NCI-H2107 treated with DMSO at 0.1 percent for 48 hours (cell line): ENCODE measurements around the gene SERPINA9.
"Not testable (repeated sequence)": the region's sequence is repeated elsewhere in the genome, so short reads cannot be mapped to it uniquely, and the experiment has no call there.

Experiments
- DNase-seq: peaks from one replicate; lab custom pipeline; 2025; ENCODE audit not compliant: unreplicated experiment; lab: John Stamatoyannopoulos, UW

Gene SERPINA9, protein sequence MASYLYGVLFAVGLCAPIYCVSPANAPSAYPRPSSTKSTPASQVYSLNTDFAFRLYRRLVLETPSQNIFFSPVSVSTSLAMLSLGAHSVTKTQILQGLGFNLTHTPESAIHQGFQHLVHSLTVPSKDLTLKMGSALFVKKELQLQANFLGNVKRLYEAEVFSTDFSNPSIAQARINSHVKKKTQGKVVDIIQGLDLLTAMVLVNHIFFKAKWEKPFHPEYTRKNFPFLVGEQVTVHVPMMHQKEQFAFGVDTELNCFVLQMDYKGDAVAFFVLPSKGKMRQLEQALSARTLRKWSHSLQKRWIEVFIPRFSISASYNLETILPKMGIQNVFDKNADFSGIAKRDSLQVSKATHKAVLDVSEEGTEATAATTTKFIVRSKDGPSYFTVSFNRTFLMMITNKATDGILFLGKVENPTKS

GRCh38 chr14:94476023-94476422, at the start of gene SERPINA9:
SERPINA9 (minus strand) TSS chr14:94476197; CDS start chr14:94469840, 6,357 bp downstream.
- no peak for DNase-seq

- no peak for DNase-seq
Observed at GRCh38 chr14:94524093-94524492, 48.1 kb upstream of the SERPINA9 start.

GRCh38 chr14:94523265-94523664, 47.3 kb upstream of the SERPINA9 start:
- no peak for DNase-seq

GRCh38 chr14:94522115-94522724, 46.2 kb upstream of the SERPINA9 start:
- DNase-seq: no peak

GRCh38 chr14:94521375-94522114, 45.5 kb upstream of the SERPINA9 start:
- DNase-seq: no peak

DNA sequence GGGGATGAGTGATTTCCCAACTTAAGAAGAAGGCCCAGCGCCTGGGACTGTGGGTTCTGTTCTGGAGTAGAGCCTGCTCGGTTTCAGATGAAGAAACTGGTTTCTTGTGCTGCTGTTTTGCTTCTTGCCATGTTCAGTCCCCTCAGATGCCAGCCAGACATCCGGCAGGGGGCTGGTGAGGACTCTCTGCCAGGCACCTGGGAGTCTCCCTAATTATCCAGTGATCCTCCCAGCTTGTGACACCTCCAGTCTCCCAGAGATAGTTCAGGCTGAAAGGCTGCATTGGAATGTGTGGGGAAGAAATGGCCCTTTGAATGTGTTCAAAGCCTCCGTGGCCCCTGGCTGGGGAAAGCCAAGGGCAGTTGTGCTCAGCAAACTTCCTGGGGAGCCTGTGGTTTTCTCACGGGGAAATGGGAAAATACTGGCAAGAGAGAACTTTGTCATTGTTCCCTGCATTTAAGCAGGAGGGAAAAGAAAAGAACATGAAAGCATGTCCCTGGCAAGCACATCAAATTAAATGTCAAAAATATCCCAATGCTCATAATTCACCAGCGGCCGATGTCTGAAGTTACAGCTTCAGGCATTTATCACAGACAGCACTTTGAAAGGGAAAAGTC, 41.8 kb upstream of the SERPINA9 start:
- DNase-seq: no peak

GRCh38 chr14:94517248-94517640, 41.2 kb upstream of the SERPINA9 start:
- DNase-seq: no peak

DNA sequence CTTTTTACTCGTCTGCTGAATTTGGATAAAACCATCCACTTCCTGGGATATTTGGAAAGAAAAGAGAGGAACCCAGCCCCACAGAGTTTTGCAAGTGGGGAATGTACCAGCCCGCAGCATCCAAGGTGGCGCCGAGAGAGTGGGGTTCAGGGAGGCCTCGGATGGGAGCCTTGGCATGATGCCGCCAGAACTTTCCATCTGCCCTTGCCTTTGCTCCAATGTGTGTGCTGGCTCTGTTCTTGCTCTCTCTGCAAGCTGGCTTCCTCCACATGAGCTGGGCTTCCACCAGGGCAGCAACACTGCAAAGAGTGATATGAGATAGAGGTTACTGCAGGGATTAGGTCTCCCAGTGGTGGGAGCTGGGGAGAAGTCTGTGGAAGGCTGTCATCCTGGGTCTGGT, 39.9 kb upstream of the SERPINA9 start:
- no peak for DNase-seq

DNA sequence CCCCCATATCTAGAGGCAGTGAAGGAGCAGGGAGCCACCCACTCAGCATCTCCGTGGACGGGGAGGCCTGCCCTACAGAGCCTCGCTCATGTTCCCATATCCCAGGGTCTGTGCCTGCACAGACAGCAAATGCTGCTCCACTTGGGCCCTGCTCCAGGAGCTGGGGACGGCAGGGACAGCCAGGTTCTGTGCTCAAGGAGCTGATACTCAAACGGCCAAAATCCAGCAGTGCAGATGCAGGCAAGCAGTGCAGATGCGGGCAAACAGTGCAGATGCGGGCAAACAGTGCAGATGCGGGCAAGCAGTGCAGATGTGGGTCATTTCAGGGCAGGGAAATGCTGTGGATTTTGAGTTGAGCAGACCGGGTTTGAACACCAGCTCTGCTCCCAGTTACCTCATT, 39.4 kb upstream of the SERPINA9 start:
- no peak for DNase-seq

DNA sequence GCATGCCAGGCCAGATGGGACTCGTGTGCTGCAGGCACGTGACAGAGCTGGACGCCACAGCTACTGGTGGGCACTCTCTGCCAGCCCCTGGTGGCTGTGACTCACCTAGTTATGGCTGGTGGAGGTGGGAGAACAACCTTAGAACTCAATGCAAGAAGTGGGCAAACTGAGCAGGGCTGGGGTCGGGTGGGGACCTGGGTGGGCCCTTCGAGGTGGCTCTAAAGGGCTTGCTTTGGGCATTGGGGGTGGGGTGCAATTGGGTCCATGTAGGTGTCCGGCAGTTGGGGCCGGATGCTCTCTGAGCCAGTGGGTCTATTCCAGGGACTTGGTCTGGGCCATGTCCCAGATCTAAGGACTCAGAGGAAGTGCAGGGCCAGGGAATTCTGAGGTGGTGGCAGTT, 38.4 kb upstream of the SERPINA9 start:
- DNase-seq: no peak

DNA sequence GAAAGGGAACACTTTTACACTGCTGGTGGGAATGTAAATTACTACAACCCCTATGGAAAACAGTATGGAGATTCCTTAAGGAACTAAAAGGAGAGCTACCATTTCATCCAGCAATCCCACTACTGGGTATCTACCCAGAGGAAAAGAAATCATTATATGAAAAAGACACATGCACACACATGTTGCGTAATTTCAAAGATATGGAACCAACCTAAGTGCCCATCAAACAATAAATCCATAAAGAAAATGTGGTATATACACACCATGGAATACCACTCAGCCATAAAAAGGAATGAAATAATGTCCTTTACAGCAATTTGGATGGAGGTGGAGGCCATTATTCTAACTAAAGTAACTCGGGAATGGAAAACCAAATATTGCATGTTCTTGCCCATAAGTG, 34.5 kb upstream of the SERPINA9 start:
- not testable (repeated sequence) for DNase-seq

- no peak for DNase-seq
Observed at GRCh38 chr14:94509356-94509755, 33.4 kb upstream of the SERPINA9 start, which contains the start of gene SERPINA12. SERPINA12 (minus strand) TSS chr14:94509469; CDS start chr14:94498397, 11,072 bp downstream.

GRCh38 chr14:94505641-94506040, 29.6 kb upstream of the SERPINA9 start:
- no peak for DNase-seq

- no peak for DNase-seq
Observed at GRCh38 chr14:94505206-94505605, 29.2 kb upstream of the SERPINA9 start.

- no peak for DNase-seq
Observed at GRCh38 chr14:94501588-94502516, 25.9 kb upstream of the SERPINA9 start.

DNA sequence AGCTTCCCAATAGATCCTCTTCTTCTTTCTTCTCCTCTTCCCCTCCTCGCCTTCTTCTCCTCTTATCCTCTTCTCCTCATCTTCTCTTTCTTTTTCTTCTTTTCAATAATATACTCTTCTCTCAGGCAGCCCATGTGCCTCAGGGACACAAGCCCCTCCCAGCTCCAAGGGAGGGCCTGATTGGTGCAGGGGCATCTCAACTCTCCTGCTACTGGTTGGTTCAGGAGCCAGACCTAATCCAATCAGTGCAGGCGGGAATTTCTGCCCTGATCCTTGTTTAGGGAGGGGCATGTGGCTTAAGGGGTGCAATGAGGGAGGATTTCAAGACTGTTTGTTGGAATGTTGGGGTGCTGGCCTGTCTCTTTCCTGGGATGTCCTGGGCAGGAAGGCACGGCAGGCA, 24.3 kb upstream of the SERPINA9 start:
- no peak for DNase-seq

DNA sequence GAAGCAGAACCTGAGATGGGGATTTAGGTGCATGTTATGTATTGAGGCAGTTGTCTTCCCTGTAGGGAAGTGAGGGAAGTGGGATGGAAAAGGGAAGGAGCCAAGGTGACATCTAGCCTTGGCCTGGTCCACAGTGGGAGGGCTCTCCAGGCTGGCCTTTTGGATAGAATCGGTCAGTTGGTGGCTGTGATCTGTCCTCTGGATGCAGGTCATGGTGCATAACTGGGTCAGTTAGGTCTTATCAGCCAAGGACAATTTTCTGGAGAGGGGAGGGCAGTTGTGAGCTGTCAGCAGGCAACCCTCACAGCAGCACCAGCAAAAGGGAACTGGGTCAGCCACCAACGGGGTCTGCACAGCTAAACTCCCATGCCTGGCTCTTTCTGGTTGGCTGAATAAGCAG, 23.7 kb upstream of the SERPINA9 start:
- DNase-seq: no peak

GRCh38 chr14:94498215-94498614, 22.2 kb upstream of the SERPINA9 start:
- DNase-seq: no peak

DNA sequence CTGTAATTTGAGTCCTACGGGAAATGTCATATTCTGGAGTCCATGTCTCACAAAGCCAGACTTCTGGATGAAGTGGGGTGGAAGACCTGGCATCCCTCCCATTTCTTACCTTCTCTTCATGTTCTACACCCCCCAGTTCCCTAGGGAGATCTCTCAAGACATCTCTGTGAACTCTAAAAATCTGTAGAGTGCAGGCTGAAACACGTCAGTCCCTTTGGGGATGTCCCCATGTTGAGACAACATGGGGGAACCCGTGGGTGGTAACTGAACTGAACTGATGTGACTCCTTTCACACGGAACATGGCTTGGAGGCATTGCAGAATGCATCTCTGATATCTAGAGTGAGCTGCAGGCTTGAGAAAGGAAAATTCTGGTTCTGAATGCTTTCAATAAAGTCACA, 18.1 kb upstream of the SERPINA9 start:
- DNase-seq: no peak

GRCh38 chr14:94491511-94491910, 15.5 kb upstream of the SERPINA9 start:
- DNase-seq: no peak
